Breast epithelium (tissue), 4 donors: ENCODE results near the gene HOXD13. TPM values are rescaled to one million over a fixed set of nuclear protein-coding genes. Genes with fewer than 3 reads are reported as not detected.

Experiments used
- DNase-seq, 2 donors: peaks; one replicate each; pipeline ENCODE4 v3.0.0-alpha.2; 2019; ENCODE audit warnings: low spot score in 2 of 2
- H3K27ac ChIP-seq, 2 donors: fragments of 200-600 bp; sonication (generic) in 1 of 2; one replicate each; pipeline ENCODE4 v1.5.1; 2016 to 2019; ENCODE audit warnings: mild to moderate bottlenecking in 1 of 2
- H3K27me3 ChIP-seq, 2 donors: fragments of 200-600 bp; sonication (generic) in 1 of 2; one replicate each; pipeline versions ENCODE4 v1.5.1 to v1.6.0; 2017 to 2019; ENCODE audit warnings: control low read depth in 1 of 2, mild to moderate bottlenecking in 1 of 2
- H3K36me3 ChIP-seq: fragments of 200-600 bp; one replicate; pipeline ENCODE4 v1.5.1; 2019
- H3K4me1 ChIP-seq, 2 donors: fragments of 200-600 bp; sonication (generic); one replicate each; pipeline ENCODE4 v1.5.1; 2016 to 2019; ENCODE audit warnings: control low read depth in 1 of 2
- H3K4me3 ChIP-seq, 3 donors: fragments of 200-600 bp; sonication (generic); 1 replicate in 2 of 3; 2 replicates in 1 of 3; pipeline ENCODE4 v1.5.1; 2016 to 2019; ENCODE audit warnings: mild to moderate bottlenecking in 3 of 3, moderate library complexity in 2 of 3
- H3K9me3 ChIP-seq, 2 donors: fragments of 200-600 bp; sonication (generic) in 1 of 2; one replicate each; pipeline ENCODE4 v1.5.1; 2016 to 2019; ENCODE audit warnings: control low read depth in 1 of 2
- POLR2A ChIP-seq: fragments of 450-650 bp; IDR thresholded peaks from one replicate; pipeline ENCODE4 v1.6.1; 2016; ENCODE audit warnings: antibody characterized with exemption, mild to moderate bottlenecking, moderate library complexity
- POLR2AphosphoS5 ChIP-seq, 3 donors: sonication (generic); formaldehyde crosslinking; IDR thresholded peaks; one replicate each; pipeline ENCODE4 v1.6.1; 2017; ENCODE audit warnings: antibody characterized with exemption in 3 of 3
- intact Hi-C: fragments of 100-400 bp; cut with DNase I; formaldehyde crosslinking; loops from one replicate; pipeline ENCODE4 v1.15.1; 2023; ENCODE audit warnings: low total_unique reads
- total RNA-seq, 3 donors: library from RNA; depleted of rRNA; stranded (reverse); fragments of >200 nt; gene quantifications; one replicate each; pipeline ENCODE4 v1.1.0, GENCODE V29; 2016
- TF ChIP-seq, protein P1 (sequence below), 3 donors: fragments of 450-650 bp; IDR thresholded peaks; one replicate each; pipeline ENCODE4 v1.5.1; 2016 to 2017; ENCODE audit warnings: antibody characterized with exemption in 3 of 3, mild to moderate bottlenecking in 3 of 3, moderate library complexity in 3 of 3

HOXD13 gene
- total RNA-seq, 3 donors from 2014 or later = not detected

DNA sequence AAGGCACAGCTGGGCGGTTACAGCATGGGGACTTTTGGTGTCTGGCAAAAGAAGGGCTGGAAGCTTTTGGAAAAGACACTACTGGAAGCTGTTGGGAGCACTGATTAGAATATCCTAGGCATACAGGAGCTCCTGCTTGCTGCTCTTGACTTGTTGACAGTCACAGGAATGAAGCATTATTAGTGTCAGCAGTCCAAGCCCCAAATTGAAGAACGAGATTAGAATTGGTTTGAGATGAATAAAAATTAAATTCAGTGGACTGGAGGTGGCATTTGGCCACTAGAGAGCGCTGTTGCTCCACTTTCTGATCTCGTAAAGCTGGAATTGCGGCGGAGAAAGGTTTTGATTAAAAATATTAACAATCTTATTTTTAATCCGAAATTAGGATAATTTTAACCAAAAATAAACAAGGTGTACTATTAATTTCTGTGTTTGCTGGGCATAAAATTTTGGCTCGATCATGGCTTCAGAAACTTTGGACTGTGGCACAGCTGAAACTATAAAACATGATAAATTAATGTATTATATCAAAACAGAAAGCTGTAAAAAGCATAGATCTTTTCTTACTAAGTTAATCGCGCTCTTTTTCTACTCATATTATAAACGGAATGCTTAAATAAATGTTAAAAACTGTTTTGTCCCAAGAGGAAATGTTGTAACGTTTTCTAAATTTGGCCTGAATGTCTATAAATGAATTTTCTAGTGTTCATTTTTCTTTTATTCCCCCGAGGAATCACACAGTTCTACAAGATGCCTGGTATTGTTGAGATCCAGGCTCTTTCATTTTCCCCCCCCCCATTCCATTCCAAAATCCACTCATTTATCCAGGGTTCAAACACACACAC, 34.6 kb downstream of the HOXD13 start:
- intact Hi-C loops = no loop called here
- H3K27me3 ChIP-seq = peaks cover 5 to 86% of the 10 kb centered on the region in 2 donors
- H3K36me3 ChIP-seq = no peaks in the 10 kb centered on the region
- no peaks in the 10 kb centered on the region for H3K4me1 ChIP-seq
- DNase-seq = no peak
- TF ChIP-seq, protein P1, sequence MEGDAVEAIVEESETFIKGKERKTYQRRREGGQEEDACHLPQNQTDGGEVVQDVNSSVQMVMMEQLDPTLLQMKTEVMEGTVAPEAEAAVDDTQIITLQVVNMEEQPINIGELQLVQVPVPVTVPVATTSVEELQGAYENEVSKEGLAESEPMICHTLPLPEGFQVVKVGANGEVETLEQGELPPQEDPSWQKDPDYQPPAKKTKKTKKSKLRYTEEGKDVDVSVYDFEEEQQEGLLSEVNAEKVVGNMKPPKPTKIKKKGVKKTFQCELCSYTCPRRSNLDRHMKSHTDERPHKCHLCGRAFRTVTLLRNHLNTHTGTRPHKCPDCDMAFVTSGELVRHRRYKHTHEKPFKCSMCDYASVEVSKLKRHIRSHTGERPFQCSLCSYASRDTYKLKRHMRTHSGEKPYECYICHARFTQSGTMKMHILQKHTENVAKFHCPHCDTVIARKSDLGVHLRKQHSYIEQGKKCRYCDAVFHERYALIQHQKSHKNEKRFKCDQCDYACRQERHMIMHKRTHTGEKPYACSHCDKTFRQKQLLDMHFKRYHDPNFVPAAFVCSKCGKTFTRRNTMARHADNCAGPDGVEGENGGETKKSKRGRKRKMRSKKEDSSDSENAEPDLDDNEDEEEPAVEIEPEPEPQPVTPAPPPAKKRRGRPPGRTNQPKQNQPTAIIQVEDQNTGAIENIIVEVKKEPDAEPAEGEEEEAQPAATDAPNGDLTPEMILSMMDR (IDR thresholded peaks at IDR 0.05) = peak; percentile 77 to 87 (median 85)
- TF ChIP-seq POLR2A = no peak
- H3K9me3 ChIP-seq = peaks cover 0 to 3% of the 10 kb centered on the region in 2 donors
- peak overlapping the region in 1 of 3 donors; percentile 73 for H3K4me3 ChIP-seq
- H3K27ac ChIP-seq = no peak overlapping the region

DNA sequence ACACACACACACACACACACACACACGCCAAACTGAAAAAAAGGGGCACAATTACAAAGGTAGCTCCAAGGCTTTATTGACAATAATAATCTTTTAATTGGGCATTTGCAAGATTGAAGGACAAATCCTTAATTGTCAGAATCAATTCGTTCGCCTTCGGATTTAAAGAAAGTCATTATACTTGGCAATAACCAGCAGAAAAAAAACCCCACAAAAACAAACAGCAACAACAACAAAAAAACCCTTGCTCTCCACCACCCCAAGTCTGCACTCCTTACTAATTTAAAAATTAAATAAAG, 35.2 kb downstream of the HOXD13 start:
- Histone ChIP-seq H3K27me3 (peaks cover 5 to 86% of the 10 kb centered on the region in 2 donors), H3K4me1 (no peaks in the 10 kb centered on the region), H3K36me3 (no peaks in the 10 kb centered on the region), H3K27ac (peak overlapping the region; percentile 83 to 98), H3K9me3 (peaks cover 0 to 3% of the 10 kb centered on the region in 2 donors), H3K4me3 (peak overlapping the region in 2 of 3 donors; percentile 52 to 73)
- intact Hi-C loops = no loop called here
- DNase-seq = no peak
- TF ChIP-seq, protein P1 (IDR thresholded peaks at IDR 0.05) = no peak
- TF ChIP-seq POLR2A (no peak), POLR2AphosphoS5 (IDR thresholded peaks at IDR 0.05) (no peak)

DNA sequence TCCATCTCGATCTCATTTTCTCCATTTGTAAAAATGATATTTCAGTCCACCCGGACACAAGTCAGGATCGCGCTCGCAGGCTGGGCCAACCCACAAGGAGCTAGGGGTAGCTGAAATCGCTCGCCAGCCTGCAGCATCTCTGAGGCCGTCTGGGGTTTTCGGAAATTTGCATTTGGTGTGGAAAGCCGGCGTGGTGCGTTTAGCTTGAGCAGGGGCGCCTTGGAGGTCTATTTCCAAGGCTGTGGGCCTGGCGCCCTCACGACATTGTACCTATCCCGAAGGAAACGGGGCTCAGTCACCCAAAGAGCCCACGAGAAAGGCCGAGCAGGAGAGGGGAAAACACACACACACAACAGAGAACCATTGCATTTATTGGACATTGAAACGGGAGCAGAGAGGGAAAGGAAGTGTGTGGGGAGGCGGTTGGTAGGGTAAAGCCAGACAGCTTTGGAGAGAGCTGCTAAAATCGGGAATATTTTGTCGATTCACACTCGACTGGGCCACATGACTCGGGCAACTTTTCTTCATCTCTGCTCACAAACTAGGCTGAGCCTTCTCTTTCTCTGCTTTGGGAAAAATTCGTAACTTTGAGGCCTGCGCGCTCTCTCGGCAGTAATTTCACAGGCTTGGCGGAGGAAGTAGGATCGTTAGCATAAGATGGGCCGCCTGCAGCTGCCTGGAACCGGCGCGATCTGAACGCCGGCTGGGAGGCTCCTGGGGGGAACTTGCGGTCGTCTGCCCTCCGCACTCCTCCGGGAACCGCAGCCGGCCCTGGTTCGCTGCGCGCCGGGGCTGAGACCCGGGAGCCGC, 35.9 kb downstream of the HOXD13 start:
- Histone ChIP-seq H3K27ac (peak overlapping the region; percentile 83 to 98), H3K4me1 (no peaks in the 10 kb centered on the region), H3K36me3 (no peaks in the 10 kb centered on the region), H3K9me3 (peaks cover 0 to 3% of the 10 kb centered on the region in 2 donors), H3K4me3 (peak overlapping the region; percentile 52 to 73 (median 60)), H3K27me3 (peaks cover 5 to 83% of the 10 kb centered on the region in 2 donors)
- TF ChIP-seq, protein P1 (IDR thresholded peaks at IDR 0.05) = no peak
- TF ChIP-seq POLR2A = no peak
- TF ChIP-seq POLR2AphosphoS5 (IDR thresholded peaks at IDR 0.05) = no peak
- no peak for DNase-seq
- intact Hi-C loops = no loop called here

DNA sequence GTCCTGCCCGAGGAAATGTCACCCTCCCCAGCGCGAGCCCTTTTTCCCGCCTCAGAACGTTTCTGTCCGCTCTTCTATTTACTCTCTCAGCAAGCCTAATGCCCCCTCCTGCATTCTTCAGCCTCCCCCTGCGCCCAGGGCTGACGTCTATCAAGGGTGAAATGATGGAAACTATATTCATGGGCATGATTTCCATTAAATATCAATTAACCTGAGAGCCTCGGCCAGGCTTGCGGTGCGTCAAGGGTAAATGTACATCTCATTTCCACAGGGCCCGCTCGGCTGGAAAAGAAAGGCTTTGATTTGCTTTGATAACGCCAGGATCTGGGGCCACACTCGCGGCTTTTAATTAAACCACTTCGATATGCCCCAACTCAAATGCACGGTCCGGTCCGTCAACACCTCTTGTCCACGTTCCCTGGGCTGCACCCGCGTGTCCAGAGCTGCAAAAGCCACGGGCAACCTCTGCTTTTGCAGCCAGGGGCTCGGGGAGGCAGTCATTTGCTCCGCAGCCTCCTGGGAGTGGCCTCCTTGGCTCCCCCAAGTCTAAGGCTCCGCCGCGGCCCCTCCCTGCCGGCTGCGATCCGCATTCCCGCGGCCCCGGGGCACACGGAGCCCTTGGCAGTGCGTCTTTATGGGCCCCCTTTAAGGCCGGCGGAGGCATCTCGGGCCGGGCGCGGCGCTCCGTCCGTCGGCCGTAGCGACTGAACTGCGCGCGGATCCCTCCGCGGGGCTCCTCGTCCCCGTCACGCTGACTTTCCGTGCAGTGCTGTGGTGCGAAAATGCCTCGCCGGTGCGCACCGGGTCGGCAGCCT, 36.7 kb downstream of the HOXD13 start, which contains the start of gene HOXD8:
Gene HOXD8 (plus strand): TSS at position 724 of the 815 bp plus-strand sequence. CDS start 662 bp downstream, outside the sequence.
- Histone ChIP-seq H3K4me3 (peak within 1 kb of the TSS; percentile 52 to 73 (median 60)), H3K36me3 (no peaks in the 10 kb centered on the region), H3K4me1 (no peaks in the 10 kb centered on the region), H3K9me3 (peaks cover 0 to 3% of the 10 kb centered on the region in 2 donors), H3K27ac (peak within 1 kb of the TSS; percentile 83 to 98), H3K27me3 (peaks cover 5 to 83% of the 10 kb centered on the region in 2 donors)
- intact Hi-C loops = no loop called here
- DNase-seq = no peak
- TF ChIP-seq POLR2A (no peak), POLR2AphosphoS5 (IDR thresholded peaks at IDR 0.05) (peak; percentile 66 to 90 (median 82))

DNA sequence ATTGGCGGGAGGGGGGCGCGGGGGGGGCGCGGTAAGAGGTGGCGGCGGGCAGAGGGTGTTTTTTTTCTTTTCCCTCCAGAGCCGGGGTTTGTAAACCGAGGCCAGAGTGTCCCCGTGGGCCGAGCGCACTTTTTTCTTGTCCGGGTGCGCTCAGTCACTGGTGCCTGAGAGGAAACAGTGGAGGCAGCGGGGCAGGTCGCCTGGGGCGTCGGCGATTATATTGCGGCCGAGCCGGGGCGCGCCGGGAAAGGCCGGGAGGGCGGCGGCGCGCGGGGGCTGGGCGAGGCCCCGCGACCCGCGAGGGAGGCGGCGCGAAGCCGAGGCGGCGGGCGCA, 37.3 kb downstream of the HOXD13 start:
- no peaks in the 10 kb centered on the region for H3K36me3 ChIP-seq
- intact Hi-C loops = loop anchor here (10.0 kb wide), 1 partner anchor 1015 kb away; no protein-coding TSS in a partner anchor
- H3K27me3 ChIP-seq = peaks cover 5 to 83% of the 10 kb centered on the region in 2 donors
- peak overlapping the region; percentile 83 to 98 for H3K27ac ChIP-seq
- H3K4me1 ChIP-seq = no peaks in the 10 kb centered on the region
- peak overlapping the region; percentile 52 to 73 (median 60) for H3K4me3 ChIP-seq
- DNase-seq = no peak
- H3K9me3 ChIP-seq = peaks cover 0 to 3% of the 10 kb centered on the region in 2 donors
- TF ChIP-seq, protein P1 (IDR thresholded peaks at IDR 0.05) = no peak
- no peak for TF ChIP-seq POLR2A
- no peak for TF ChIP-seq POLR2AphosphoS5 (IDR thresholded peaks at IDR 0.05)
